GM12891 (cell line): Measurements from ENCODE around the gene FAM193A.

Source experiments
- PAX5 ChIP-seq: IDR thresholded peaks from 2 replicates; pipeline ENCODE4 v1.6.1; 2011; ENCODE audit warnings: low read length, moderate library complexity, mild to moderate bottlenecking; ENCODE audit not compliant: insufficient read depth, severe bottlenecking
- POLR2A ChIP-seq: IDR thresholded peaks from 2 replicates; pipeline ENCODE4 v1.6.1; 2011; ENCODE audit warnings: low read depth, low read length, control low read depth
- POLR2AphosphoS5 ChIP-seq: IDR thresholded peaks from 2 replicates; pipeline ENCODE4 v1.6.1; 2011; ENCODE audit warnings: low read depth, low read length, control low read depth
- POU2F2 ChIP-seq: IDR thresholded peaks from 2 replicates; pipeline ENCODE4 v1.6.1; 2011; ENCODE audit warnings: low read depth, mild to moderate bottlenecking, control low read depth, low read length, moderate library complexity
- SPI1 ChIP-seq: IDR thresholded peaks from 2 replicates; pipeline ENCODE4 v1.6.1; 2011; ENCODE audit warnings: low read depth, low read length, control low read depth
- TAF1 ChIP-seq: IDR thresholded peaks from 2 replicates; pipeline ENCODE4 v1.6.1; 2011; ENCODE audit warnings: low read depth, low read length, control low read depth

GRCh38 chr4:2728806-2729532 lies 192.5 kb downstream of the FAM193A start:
- TF ChIP-seq TAF1 (no peak), POLR2A (no peak), POLR2AphosphoS5 (no peak), SPI1 (no peak), POU2F2 (no peak), PAX5 (no peak)
